ENCODE measurements around the gene NUBP2.

Gene NUBP2

GRCh38 chr16:1765826-1766225 lies 16.9 kb upstream of the NUBP2 start:
- no peak overlapping the region for H3K27ac ChIP-seq
- intact Hi-C loops (cut with DNase I; ENCODE audit: low total_unique reads): no loop called here
- H3K27me3 ChIP-seq: no peaks in the 10 kb centered on the region
- no peaks in the 10 kb centered on the region for H3K9me3 ChIP-seq
- peaks cover 0 to 26% (median 12%) of the 10 kb centered on the region in 4 donors for H3K4me1 ChIP-seq
- H3K4me3 ChIP-seq: no peak overlapping the region
- peaks cover 66 to 89% (median 82%) of the 10 kb centered on the region in 3 donors for H3K36me3 ChIP-seq
- DNase-seq: no peak
- no peak for TF ChIP-seq CTCF (IDR thresholded peaks at IDR 0.05)

- peaks cover 62 to 85% (median 78%) of the 10 kb centered on the region in 3 donors for H3K36me3 ChIP-seq
- peaks cover 0 to 26% (median 12%) of the 10 kb centered on the region in 4 donors for H3K4me1 ChIP-seq
- TF ChIP-seq CTCF (IDR thresholded peaks at IDR 0.05): no peak
- intact Hi-C loops (cut with DNase I; ENCODE audit: low total_unique reads): no loop called here
- no peaks in the 10 kb centered on the region for H3K9me3 ChIP-seq
- H3K4me3 ChIP-seq: no peak overlapping the region
- H3K27me3 ChIP-seq: no peaks in the 10 kb centered on the region
- no peak overlapping the region for H3K27ac ChIP-seq
- no peak for DNase-seq
These were observed 16.5 kb upstream of the NUBP2 start for GRCh38 chr16:1766231-1766630.

- DNase-seq: no peak
- Histone ChIP-seq H3K4me3 (no peak overlapping the region), H3K9me3 (no peaks in the 10 kb centered on the region), H3K36me3 (peaks cover 60 to 81% (median 73%) of the 10 kb centered on the region in 3 donors), H3K27me3 (no peaks in the 10 kb centered on the region), H3K4me1 (peaks cover 0 to 30% (median 13%) of the 10 kb centered on the region in 4 donors), H3K27ac (no peak overlapping the region)
- intact Hi-C loops (cut with DNase I; ENCODE audit: low total_unique reads): no loop called here
- no peak for TF ChIP-seq CTCF (IDR thresholded peaks at IDR 0.05)
These were observed 16.1 kb upstream of the NUBP2 start for GRCh38 chr16:1766701-1767100.

- Histone ChIP-seq H3K9me3 (no peaks in the 10 kb centered on the region), H3K4me3 (no peak overlapping the region), H3K4me1 (peaks cover 0 to 37% (median 18%) of the 10 kb centered on the region in 4 donors), H3K36me3 (peaks cover 53 to 74% (median 67%) of the 10 kb centered on the region in 3 donors), H3K27me3 (no peaks in the 10 kb centered on the region), H3K27ac (no peak overlapping the region)
- intact Hi-C loops (cut with DNase I; ENCODE audit: low total_unique reads): no loop called here
- DNase-seq: no peak
- no peak for TF ChIP-seq CTCF (IDR thresholded peaks at IDR 0.05)
These were observed 15.4 kb upstream of the NUBP2 start for GRCh38 chr16:1767116-1767994.

- DNase-seq: no peak
- Histone ChIP-seq H3K27ac (no peak overlapping the region), H3K4me1 (peaks cover 0 to 40% (median 19%) of the 10 kb centered on the region in 4 donors), H3K4me3 (no peak overlapping the region), H3K36me3 (peaks cover 45 to 65% (median 58%) of the 10 kb centered on the region in 3 donors), H3K9me3 (no peaks in the 10 kb centered on the region), H3K27me3 (no peaks in the 10 kb centered on the region)
- intact Hi-C loops (cut with DNase I; ENCODE audit: low total_unique reads): no loop called here
- TF ChIP-seq CTCF (IDR thresholded peaks at IDR 0.05): no peak
These were observed 14.5 kb upstream of the NUBP2 start for GRCh38 chr16:1768061-1768766.

All from tibial artery (tissue), 4 donors.